SK-N-SH treated with all-trans-retinoic acid at 6 μM for 48 hours (cell line): ENCODE measurements around the gene NRL.

Experiments used
- RARB ChIP-seq: fragments of 250-450 bp; sonication (Bioruptor Pico); IDR thresholded peaks from 2 replicates; pipeline ENCODE4 v1.8.0; 2021; ENCODE audit warnings: mild to moderate bottlenecking, moderate library complexity
- TF ChIP-seq, protein P1 (sequence below): fragments of 250-450 bp; sonication (Bioruptor Pico); IDR thresholded peaks from 2 replicates; pipeline ENCODE4 v1.8.0; 2021; ENCODE audit warnings: low read depth, mild to moderate bottlenecking, moderate library complexity, borderline replicate concordance

DNA sequence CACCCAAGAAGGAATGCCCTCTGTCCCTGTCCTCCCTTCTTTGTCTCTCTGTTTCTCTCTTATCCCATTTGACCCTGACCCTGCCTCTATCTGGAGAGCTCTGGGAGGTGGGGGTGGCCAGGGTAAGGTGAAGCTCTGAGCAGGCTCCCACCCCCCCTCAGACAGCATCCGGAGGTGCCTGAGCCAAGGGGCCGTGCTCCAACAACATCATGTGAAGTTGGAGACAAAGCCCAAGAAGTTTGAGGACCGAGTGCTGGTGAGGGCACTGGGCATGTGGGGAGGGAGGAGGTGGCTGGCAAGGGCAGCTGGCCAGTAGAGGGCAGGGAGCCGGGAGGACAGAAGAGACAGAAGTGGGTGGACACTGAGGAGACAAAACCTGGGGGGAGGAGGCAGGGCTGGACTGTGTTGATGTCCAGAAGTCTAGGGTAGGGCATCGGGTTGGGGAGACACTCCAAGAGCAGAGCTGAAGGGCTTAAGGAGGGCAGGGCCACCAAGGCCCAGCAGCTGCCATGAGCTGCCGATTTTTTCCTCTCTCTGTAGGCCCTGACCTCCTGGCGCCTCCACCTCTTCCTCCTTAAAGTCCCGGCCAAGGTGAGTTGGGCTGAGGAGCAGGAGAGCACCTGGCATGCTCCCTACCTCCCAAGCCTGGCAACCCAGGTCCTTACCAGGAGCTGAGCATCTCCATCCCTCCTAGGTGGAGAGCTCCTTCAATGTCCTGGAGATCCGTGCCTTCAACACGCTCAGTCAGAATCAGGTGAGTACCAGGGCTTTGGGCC is 61.0 kb downstream of the NRL start:
- TF ChIP-seq, protein P1, sequence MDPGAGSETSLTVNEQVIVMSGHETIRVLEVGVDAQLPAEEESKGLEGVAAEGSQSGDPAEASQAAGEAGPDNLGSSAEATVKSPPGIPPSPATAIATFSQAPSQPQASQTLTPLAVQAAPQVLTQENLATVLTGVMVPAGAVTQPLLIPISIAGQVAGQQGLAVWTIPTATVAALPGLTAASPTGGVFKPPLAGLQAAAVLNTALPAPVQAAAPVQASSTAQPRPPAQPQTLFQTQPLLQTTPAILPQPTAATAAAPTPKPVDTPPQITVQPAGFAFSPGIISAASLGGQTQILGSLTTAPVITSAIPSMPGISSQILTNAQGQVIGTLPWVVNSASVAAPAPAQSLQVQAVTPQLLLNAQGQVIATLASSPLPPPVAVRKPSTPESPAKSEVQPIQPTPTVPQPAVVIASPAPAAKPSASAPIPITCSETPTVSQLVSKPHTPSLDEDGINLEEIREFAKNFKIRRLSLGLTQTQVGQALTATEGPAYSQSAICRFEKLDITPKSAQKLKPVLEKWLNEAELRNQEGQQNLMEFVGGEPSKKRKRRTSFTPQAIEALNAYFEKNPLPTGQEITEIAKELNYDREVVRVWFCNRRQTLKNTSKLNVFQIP (CRISPR knock-in tag) = no peak
- TF ChIP-seq RARB (CRISPR knock-in tag) = no peak
